22Rv1 (cell line): ENCODE measurements around the gene GOLT1B.

ENCODE experiments used
- H3K27ac ChIP-seq: fragments of 450-650 bp; 2 replicates; pipeline ENCODE4 v1.5.1; 2017
- ZFX ChIP-seq: fragments of 450-650 bp; IDR thresholded peaks from 2 replicates; pipeline ENCODE4 v1.6.1; 2017; ENCODE audit warnings: antibody characterized with exemption, borderline replicate concordance
- TF ChIP-seq, protein P1 (sequence below): fragments of 450-650 bp; IDR thresholded peaks from 2 replicates; pipeline ENCODE4 v1.5.1; 2017; ENCODE audit warnings: mild to moderate bottlenecking

GOLT1B gene

DNA sequence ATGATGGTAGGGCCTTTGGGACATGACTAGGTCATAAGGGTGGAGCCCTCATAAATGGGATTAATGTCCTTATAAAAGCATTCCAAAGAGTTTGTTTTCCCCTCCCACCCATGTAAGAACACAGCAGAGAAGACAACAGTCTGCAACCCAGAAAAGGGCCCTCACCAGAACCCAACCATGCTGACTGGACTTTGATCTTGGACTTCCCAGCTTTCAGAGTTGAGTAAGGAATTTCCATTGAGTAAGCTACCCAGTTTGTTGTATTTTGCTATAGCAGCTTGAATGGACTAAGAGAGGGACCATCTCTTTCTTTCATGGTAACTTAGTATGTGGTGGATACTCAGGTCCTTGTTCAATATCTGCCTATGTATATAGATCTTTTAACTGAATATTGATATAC is 21.6 kb downstream of the GOLT1B start:
- TF ChIP-seq ZFX = no peak
- TF ChIP-seq, protein P1, sequence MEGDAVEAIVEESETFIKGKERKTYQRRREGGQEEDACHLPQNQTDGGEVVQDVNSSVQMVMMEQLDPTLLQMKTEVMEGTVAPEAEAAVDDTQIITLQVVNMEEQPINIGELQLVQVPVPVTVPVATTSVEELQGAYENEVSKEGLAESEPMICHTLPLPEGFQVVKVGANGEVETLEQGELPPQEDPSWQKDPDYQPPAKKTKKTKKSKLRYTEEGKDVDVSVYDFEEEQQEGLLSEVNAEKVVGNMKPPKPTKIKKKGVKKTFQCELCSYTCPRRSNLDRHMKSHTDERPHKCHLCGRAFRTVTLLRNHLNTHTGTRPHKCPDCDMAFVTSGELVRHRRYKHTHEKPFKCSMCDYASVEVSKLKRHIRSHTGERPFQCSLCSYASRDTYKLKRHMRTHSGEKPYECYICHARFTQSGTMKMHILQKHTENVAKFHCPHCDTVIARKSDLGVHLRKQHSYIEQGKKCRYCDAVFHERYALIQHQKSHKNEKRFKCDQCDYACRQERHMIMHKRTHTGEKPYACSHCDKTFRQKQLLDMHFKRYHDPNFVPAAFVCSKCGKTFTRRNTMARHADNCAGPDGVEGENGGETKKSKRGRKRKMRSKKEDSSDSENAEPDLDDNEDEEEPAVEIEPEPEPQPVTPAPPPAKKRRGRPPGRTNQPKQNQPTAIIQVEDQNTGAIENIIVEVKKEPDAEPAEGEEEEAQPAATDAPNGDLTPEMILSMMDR = no peak
- no peak overlapping the region for H3K27ac ChIP-seq

DNA sequence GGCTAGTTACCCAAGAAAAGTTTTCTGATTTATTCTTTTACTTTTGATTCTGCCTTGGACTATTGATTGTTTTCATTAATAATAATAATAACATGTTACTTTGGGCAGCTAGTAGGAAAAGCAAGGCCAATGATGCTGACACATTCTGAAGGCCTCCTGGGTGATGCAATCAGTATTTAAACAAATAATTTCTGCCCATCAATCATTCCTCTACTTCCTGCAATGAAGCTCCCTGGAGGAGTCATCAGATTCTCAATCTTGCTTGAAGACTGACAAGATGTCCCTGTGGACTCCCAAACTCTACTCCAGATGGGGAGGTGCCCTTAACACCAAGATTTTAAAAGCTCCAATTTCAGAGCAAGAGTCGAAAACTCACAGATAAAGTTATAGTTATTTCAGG is 24.5 kb downstream of the GOLT1B start, which contains the start of gene SPX:
Gene SPX (plus strand): TSS at position 244 of the 400 bp plus-strand sequence. CDS start 177 bp downstream, outside the sequence.
- TF ChIP-seq, protein P1 = no peak
- TF ChIP-seq ZFX = no peak
- no peak within 1 kb of the TSS for H3K27ac ChIP-seq

DNA sequence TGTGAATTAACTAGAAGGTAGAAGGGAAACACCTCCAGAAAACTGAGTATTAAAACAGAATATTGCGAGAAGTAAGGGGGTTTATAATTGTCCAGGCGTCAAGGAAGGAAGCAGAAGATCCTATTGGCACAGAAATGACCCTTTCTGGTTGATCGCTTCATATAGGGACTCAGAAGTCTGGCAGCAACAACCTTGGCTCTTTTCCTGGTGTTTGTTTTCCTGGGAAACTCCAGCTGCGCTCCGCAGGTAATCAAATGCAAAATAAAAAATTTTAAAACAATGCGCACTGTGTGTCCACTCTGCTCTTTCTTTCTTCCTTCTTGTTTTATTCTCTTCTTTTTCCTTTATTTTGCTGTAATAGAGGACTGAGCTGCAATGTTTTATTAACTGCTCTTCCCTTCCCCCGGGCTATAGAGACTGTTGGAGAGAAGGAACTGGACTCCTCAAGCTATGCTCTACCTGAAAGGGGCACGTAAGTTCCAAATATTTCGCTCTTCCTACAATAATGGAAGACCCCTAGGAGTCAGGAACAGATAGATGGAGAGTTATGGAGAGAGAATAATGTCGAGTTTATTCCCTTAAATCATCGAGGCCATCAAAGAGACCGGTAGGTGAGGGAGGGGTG is 25.2 kb downstream of the GOLT1B start:
- H3K27ac ChIP-seq = no peak overlapping the region
- no peak for TF ChIP-seq ZFX
- TF ChIP-seq, protein P1 = no peak

DNA sequence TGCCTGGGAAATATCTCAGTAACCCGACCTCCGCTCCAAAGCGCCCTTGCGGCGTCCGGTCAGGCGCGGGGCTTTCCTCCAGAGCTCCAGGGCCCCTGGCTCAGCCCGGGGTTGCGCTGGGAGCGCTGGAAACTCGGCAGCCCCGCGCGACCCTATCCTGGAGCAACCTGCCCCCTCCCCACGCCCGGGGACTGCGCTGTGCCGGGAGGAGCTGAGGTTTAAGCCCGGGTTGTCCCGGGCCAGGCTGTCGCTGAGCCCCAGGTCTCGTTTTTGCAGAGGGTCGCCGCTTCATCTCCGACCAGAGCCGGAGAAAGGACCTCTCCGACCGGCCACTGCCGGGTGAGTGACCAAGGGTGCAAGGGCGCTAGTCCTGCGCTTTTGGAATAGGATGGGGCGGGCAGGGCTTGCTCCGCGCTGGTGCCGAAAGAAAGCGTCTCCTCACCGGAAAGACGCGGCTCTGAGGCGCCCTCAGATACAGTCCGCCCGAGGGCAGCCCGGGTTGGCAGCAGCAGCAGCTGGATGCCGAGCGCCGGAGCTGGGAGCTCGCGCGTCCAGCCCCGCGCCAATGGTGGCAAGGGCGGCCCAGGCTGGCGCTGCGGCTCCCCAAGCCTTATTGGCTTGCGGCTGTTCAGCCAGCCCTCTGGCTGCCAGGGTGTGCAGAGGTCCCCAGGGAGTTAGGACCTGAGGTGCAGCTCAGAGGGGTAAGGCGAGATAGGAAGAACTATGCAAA is 26.0 kb downstream of the GOLT1B start:
- no peak for TF ChIP-seq ZFX
- TF ChIP-seq, protein P1 = no peak
- no peak overlapping the region for H3K27ac ChIP-seq

DNA sequence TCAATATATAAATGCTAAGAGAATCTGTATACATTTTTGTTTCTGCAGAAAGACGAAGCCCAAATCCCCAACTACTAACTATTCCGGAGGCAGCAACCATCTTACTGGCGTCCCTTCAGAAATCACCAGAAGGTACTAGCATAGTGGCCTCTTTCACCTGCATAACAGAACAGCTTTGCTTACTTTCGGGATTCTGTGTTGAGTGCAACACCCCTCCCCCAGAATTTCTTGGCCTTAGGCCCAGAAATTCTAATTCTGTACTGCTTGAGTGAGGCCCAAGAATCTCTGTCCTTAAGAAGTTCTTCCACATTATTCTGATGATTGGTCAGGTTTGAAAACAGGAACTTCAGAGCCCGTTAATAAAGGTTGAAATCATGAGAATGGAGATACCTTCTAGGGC is 27.4 kb downstream of the GOLT1B start:
- H3K27ac ChIP-seq = no peak overlapping the region
- no peak for TF ChIP-seq ZFX
- TF ChIP-seq, protein P1 = no peak

DNA sequence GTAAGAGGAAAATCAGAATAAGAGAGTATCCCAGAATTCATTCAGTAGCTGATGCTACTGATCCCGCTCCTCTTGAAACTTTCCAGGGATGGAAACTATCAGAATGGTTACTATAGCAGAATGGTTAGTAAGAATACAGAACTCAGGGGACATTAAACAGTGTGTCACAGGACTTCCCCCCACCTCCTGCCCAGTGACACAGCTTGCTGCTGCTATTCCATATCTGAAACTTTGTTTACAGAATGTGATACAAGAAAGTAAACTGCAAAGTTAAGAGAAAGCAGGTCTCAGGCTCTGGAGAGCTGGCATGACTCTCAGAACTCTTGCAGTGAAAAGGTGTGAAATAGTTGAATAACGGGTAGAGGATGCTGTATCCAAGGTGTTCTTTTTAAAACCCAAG is 27.9 kb downstream of the GOLT1B start:
- TF ChIP-seq, protein P1 = no peak
- no peak for TF ChIP-seq ZFX
- H3K27ac ChIP-seq = no peak overlapping the region

DNA sequence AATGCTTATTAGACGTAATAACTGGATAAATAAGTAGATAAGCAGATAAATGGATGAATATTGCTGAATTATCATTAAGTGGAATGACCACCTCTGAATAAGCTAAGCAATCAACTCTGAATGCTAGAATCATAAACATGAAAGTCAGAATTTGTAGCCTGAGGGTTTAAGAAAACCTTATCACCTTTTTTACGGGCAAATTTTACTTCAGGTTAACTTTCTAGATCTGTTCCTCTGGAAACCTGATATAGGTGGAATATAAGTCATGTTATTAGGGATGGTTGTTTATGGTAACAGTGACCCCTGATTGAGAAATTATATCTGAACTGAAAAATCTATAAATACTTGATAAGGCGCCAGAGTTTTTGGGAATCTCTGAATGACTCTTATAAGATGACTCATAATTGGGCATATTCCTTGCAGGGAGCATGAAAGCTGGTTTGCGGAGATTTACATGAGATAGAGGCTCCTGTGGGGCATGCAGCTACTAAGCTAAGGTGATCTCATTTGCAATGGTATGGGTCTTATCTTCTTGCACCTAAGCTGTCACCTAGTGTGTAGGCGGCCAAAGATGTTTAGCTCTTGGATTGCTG is 36.6 kb downstream of the GOLT1B start:
- no peak for TF ChIP-seq ZFX
- TF ChIP-seq, protein P1 = no peak

More for the DNA sequence above, 36.6 kb downstream of the GOLT1B start:
- no peak overlapping the region for H3K27ac ChIP-seq
